Sigmoid colon (tissue), 7 donors: ENCODE data around the gene PRPS2. TPM values are rescaled to one million over a fixed set of nuclear protein-coding genes. Genes with fewer than 3 reads are reported as not detected.

Experiments
- DNase-seq: peaks from one replicate; pipeline ENCODE4 v3.0.0-alpha.2; 2019
- H3K27ac ChIP-seq, 4 donors: fragments of 200-600 bp; sonication (generic); one replicate each; pipeline ENCODE4 v1.5.1; 2016 to 2019; ENCODE audit warnings: mild to moderate bottlenecking in 1 of 4
- H3K27me3 ChIP-seq, 3 donors: fragments of 200-600 bp; sonication (generic); one replicate each; pipeline ENCODE4 v1.5.1; 2019; ENCODE audit warnings: mild to moderate bottlenecking in 1 of 3
- H3K36me3 ChIP-seq, 4 donors: fragments of 200-600 bp; sonication (generic); one replicate each; pipeline ENCODE4 v1.5.1; 2016 to 2019
- H3K4me1 ChIP-seq, 4 donors: fragments of 200-600 bp; sonication (generic); one replicate each; pipeline ENCODE4 v1.5.1; 2017 to 2019
- H3K4me3 ChIP-seq, 4 donors: fragments of 200-600 bp; sonication (generic); one replicate each; pipeline ENCODE4 v1.5.1; 2017 to 2019; ENCODE audit warnings: mild to moderate bottlenecking in 2 of 4, moderate library complexity in 1 of 4
- H3K9me3 ChIP-seq, 4 donors: fragments of 200-600 bp in 3 of 4; sonication (generic) in 3 of 4; one replicate each; pipeline versions ENCODE4 v1.5.1 to v1.6.1; 2013 to 2019
- CTCF ChIP-seq, 4 experiments: fragments of 450-650 bp in 3 of 4; fragments of 200-600 bp in 1 of 4; IDR thresholded peaks; one replicate each; pipeline ENCODE4 v1.5.1; 2016 to 2019; ENCODE audit warnings: antibody characterized with exemption in 4 of 4, mild to moderate bottlenecking in 3 of 4, moderate library complexity in 2 of 4
- EP300 ChIP-seq, 4 donors: sonication (generic); formaldehyde crosslinking; IDR thresholded peaks; one replicate each; pipeline ENCODE4 v1.6.1; 2017; ENCODE audit warnings: antibody characterized with exemption in 4 of 4
- POLR2A ChIP-seq, 2 donors: fragments of 450-650 bp; IDR thresholded peaks; one replicate each; pipeline ENCODE4 v1.6.1; 2016; ENCODE audit warnings: antibody characterized with exemption in 2 of 2, mild to moderate bottlenecking in 2 of 2, moderate library complexity in 2 of 2
- POLR2AphosphoS5 ChIP-seq, 4 donors: sonication (generic); formaldehyde crosslinking; IDR thresholded peaks; one replicate each; pipeline ENCODE4 v1.6.1; 2017; ENCODE audit warnings: antibody characterized with exemption in 4 of 4
- WGBS, 2 donors: extraction: QIAGEN DNeasy Blood & Tissue Kit; methylation state at CpG; one replicate each; pipeline ENCODE4 v1.1.7; 2013; 5-methylcytosine and 5-hydroxymethylcytosine counted together
- intact Hi-C: fragments of 100-400 bp; cut with DNase I; formaldehyde crosslinking; loops from one replicate; pipeline ENCODE4 v1.15.1; 2023
- polyA plus RNA-seq, 3 donors: library from polyadenylated mRNA; stranded (reverse); fragments of 200-250 nt; gene quantifications; one replicate each; pipeline ENCODE4 v1.2.3, GENCODE V29; 2013
- total RNA-seq, 4 donors: library from RNA; depleted of rRNA; stranded (reverse); fragments of >200 nt; gene quantifications; one replicate each; pipeline ENCODE4 v1.1.0, GENCODE V29; 2016
- donor health status: healthy with polysubstance abuse.
- donor health status: Bipolar disorder and iron deficiency.
- donor health status: healthy.

The PRPS2 gene
- total RNA-seq (10 to 100 TPM; 53.7 to 99.9 (median 66.9) TPM), polyA plus RNA-seq (10 to 100 TPM; 21.6 to 40.5 (median 32.1) TPM)

- TF ChIP-seq POLR2A (IDR thresholded peaks at IDR 0.05) (peak in 1 of 2 donors; percentile 19), POLR2AphosphoS5 (IDR thresholded peaks at IDR 0.05) (peak; percentile 58 to 76 (median 73)), CTCF (IDR thresholded peaks at IDR 0.05) (no peak), EP300 (IDR thresholded peaks at IDR 0.05) (no peak)
- peak; percentile 83 for DNase-seq
- Histone ChIP-seq H3K9me3 (no peaks in the 10 kb centered on the region), H3K4me3 (peak within 1 kb of the TSS; percentile 63 to 71 (median 68)), H3K27me3 (no peaks in the 10 kb centered on the region), H3K36me3 (no peaks in the 10 kb centered on the region), H3K4me1 (peaks cover 0 to 18% (median 0%) of the 10 kb centered on the region in 4 donors), H3K27ac (peak within 1 kb of the TSS; percentile 42 to 86 (median 76))
- intact Hi-C loops: loop anchor here (10.0 kb wide), 1 partner anchor 863 kb away; the partner anchor contains the start of gene TCEANC
- WGBS, 2 donors: 0 to 1% methylated on average over 113 of the region's 113 CpGs
Observed at GRCh38 chrX:12791257-12792228, at the start of gene PRPS2. Gene PRPS2 (plus strand): TSS chrX:12791412. CDS start chrX:12791498, 86 bp downstream.

DNA sequence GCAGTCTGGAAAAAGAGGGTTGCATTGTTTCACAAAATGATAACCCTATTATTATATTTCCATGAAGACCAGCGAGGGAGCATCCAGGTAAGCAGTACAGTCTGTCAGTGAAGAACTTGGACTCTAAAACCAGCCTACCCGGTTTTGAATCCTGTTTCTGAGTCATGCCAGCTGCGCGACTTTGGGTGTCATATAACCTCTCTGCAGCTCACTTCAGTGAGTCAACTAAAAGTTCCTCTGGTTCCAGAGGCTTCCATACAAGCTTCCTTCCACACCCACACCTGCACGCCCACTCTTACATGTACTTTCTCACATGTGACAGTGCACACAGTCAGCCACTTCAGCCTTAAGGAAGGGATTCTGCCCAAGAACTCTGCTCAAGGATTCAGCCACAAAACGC, 49.8 kb upstream of the PRPS2 start:
- DNase-seq: no peak
- WGBS, 2 donors: 31 to 76% methylated on average over 6 of the region's 6 CpGs
- intact Hi-C loops: no loop called here

GRCh38 chrX:12747433-12747832, 43.8 kb upstream of the PRPS2 start:
- DNase-seq: no peak
- Histone ChIP-seq H3K9me3 (no peaks in the 10 kb centered on the region), H3K4me3 (no peak overlapping the region), H3K27me3 (no peaks in the 10 kb centered on the region), H3K36me3 (no peaks in the 10 kb centered on the region), H3K27ac (no peak overlapping the region), H3K4me1 (no peaks in the 10 kb centered on the region)
- WGBS, 2 donors: 88 to 93% methylated on average over 1 of the region's 1 CpG
- no peak for TF ChIP-seq CTCF (IDR thresholded peaks at IDR 0.05)
- TF ChIP-seq POLR2AphosphoS5 (IDR thresholded peaks at IDR 0.05): no peak
- no peak for TF ChIP-seq EP300 (IDR thresholded peaks at IDR 0.05)
- no peak for TF ChIP-seq POLR2A (IDR thresholded peaks at IDR 0.05)
- intact Hi-C loops: no loop called here

More for the DNA sequence above, 49.8 kb upstream of the PRPS2 start:
- TF ChIP-seq POLR2A (IDR thresholded peaks at IDR 0.05) (no peak), CTCF (IDR thresholded peaks at IDR 0.05) (no peak), POLR2AphosphoS5 (IDR thresholded peaks at IDR 0.05) (no peak), EP300 (IDR thresholded peaks at IDR 0.05) (no peak)
- Histone ChIP-seq H3K4me1 (no peaks in the 10 kb centered on the region), H3K9me3 (no peaks in the 10 kb centered on the region), H3K36me3 (no peaks in the 10 kb centered on the region), H3K27me3 (no peaks in the 10 kb centered on the region), H3K27ac (no peak overlapping the region), H3K4me3 (no peak overlapping the region)

DNA sequence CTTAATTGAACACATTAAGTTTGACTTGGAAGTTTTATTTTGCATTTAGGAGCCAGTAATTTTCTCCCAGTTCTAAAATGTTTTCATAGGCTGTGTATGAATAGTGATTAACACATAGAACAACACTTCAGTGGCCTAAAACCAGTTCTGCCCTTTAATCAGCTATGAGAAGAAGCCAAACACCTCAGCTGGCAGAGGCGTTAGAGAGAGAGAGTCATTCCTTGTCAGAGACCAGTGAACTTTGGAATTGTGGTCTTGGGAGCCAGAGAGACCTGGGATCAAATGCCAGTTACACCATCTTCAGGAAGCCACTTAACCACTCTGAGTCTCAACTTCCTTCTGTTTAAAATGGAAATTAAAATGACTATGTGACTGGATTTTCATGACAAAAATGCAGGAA, 39.3 kb upstream of the PRPS2 start:
- DNase-seq: no peak
- Histone ChIP-seq H3K4me1 (no peaks in the 10 kb centered on the region), H3K36me3 (no peaks in the 10 kb centered on the region), H3K9me3 (no peaks in the 10 kb centered on the region), H3K27me3 (no peaks in the 10 kb centered on the region), H3K27ac (no peak overlapping the region), H3K4me3 (no peak overlapping the region)
- TF ChIP-seq CTCF (IDR thresholded peaks at IDR 0.05) (no peak), EP300 (IDR thresholded peaks at IDR 0.05) (no peak), POLR2A (IDR thresholded peaks at IDR 0.05) (no peak), POLR2AphosphoS5 (IDR thresholded peaks at IDR 0.05) (no peak)
- intact Hi-C loops: no loop called here
- 17 to 67% methylated on average over 1 of the region's 1 CpG for WGBS, 2 donors
